ENCODE results near the gene SHCBP1L. TPM values are rescaled to one million over a fixed set of nuclear protein-coding genes. Genes with fewer than 3 reads are reported as not detected.

The SHCBP1L gene
- total RNA-seq (not detected), polyA plus RNA-seq (not detected)

DNA sequence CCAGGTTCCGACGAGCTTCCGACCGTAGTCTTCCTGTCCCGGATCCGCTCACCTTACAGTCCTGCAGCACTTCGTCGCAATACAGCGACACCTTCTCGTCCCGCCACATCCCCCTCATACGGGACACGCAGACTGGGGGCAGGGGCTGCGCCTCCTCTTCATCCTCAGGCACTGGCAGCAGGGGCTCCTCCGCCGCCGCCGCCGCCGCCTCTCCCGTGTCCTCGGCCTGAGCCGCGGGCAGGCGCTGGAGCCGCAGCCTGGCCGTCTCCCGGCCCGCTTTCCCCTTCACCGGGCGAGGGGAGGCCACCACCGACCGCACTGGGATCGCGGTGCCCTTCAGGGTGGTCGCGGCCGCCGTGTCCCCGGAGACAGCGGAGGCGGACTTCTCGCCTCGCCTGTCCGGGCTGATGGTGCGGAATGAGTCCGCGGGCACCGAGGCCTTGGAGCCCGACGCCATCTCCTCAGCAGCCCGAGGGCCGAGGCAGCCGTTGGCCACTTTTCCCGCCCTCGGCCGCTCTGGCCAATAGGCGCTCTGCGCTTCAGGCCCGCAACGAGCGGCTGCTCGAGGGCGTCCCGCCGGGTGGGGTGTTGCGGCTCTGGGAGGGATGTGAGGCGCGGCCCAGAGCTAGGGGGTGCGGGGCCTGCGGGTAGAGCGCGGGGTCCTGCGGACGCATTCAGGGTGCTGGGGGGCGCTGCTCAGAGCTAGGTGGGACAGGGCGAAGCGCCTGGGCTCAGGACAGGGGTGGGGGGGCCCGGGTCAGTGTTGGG is at the start of gene SHCBP1L:
SHCBP1L (minus strand) TSS at position 490 of the 768 bp plus-strand sequence; CDS start at position 457, 33 bp downstream.
- Mint-ChIP-seq H3K27me3 (peaks cover 28% of the 10 kb centered on the region), H3K4me3 (no peak within 1 kb of the TSS), H3K9me3 (peaks cover 0 to 1% (median 0%) of the 10 kb centered on the region in 7 donors), H3K36me3 (no peaks in the 10 kb centered on the region), H3K4me1 (peaks cover 0 to 2% (median 0%) of the 10 kb centered on the region in 4 donors), H3K27ac (no peak within 1 kb of the TSS)
- ATAC-seq (ENCODE audit: low read depth in 2 of 2), result no peak
- DNase-seq, result no peak
- Histone ChIP-seq H3K9me3 (ENCODE audit: control insufficient read depth in 2 of 2, low read length in 2 of 2) (peaks cover 0 to 3% of the 10 kb centered on the region in 2 experiments), H3K4me3 (ENCODE audit: low read depth, low read length) (no peak within 1 kb of the TSS), H3K4me1 (ENCODE audit: control insufficient read depth, insufficient read depth, low read length, poor library complexity, severe bottlenecking) (no peaks in the 10 kb centered on the region), H3K27ac (ENCODE audit: insufficient read depth, low read length, poor library complexity, severe bottlenecking) (no peak within 1 kb of the TSS), H3K27me3 (ENCODE audit: control insufficient read depth, insufficient read depth, low read length) (no peaks in the 10 kb centered on the region), H3K36me3 (ENCODE audit: control insufficient read depth, insufficient read depth, low read length) (no peaks in the 10 kb centered on the region)

DNA sequence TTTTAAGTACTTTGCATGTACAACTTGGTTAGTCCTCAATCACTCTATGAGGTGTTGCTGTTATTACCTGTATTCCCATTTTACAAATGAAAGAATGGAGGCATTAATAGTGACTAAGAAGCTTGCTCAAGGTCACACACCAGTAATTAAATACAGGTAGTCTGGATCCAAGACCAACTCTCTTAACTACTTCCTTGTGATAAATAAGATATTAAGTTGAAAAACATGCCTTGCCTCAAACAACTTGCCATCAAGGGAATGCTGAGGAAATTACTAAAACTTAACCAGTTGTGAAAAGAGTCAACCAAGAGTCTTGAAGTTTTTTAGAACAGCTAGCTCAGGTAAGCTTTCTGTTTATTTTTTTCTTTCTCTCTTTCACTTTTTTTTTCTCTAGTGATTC is 49.3 kb upstream of the SHCBP1L start:
- DNase-seq (no peak), ATAC-seq (ENCODE audit: low read depth in 2 of 2) (no peak)
- Histone ChIP-seq H3K36me3 (ENCODE audit: control insufficient read depth, insufficient read depth, low read length) (no peaks in the 10 kb centered on the region), H3K27me3 (ENCODE audit: control insufficient read depth, insufficient read depth, low read length) (no peaks in the 10 kb centered on the region), H3K9me3 (ENCODE audit: control insufficient read depth in 2 of 2, low read length in 2 of 2) (no peaks in the 10 kb centered on the region), H3K4me3 (ENCODE audit: low read depth, low read length) (no peak overlapping the region), H3K27ac (ENCODE audit: insufficient read depth, low read length, poor library complexity, severe bottlenecking) (no peak overlapping the region), H3K4me1 (ENCODE audit: control insufficient read depth, insufficient read depth, low read length, poor library complexity, severe bottlenecking) (no peaks in the 10 kb centered on the region)
- Mint-ChIP-seq H3K36me3 (no peaks in the 10 kb centered on the region), H3K27me3 (peaks cover 10% of the 10 kb centered on the region), H3K27ac (no peak overlapping the region), H3K9me3 (peaks cover 0 to 3% (median 0%) of the 10 kb centered on the region in 7 donors), H3K4me3 (no peak overlapping the region), H3K4me1 (no peaks in the 10 kb centered on the region)

DNA sequence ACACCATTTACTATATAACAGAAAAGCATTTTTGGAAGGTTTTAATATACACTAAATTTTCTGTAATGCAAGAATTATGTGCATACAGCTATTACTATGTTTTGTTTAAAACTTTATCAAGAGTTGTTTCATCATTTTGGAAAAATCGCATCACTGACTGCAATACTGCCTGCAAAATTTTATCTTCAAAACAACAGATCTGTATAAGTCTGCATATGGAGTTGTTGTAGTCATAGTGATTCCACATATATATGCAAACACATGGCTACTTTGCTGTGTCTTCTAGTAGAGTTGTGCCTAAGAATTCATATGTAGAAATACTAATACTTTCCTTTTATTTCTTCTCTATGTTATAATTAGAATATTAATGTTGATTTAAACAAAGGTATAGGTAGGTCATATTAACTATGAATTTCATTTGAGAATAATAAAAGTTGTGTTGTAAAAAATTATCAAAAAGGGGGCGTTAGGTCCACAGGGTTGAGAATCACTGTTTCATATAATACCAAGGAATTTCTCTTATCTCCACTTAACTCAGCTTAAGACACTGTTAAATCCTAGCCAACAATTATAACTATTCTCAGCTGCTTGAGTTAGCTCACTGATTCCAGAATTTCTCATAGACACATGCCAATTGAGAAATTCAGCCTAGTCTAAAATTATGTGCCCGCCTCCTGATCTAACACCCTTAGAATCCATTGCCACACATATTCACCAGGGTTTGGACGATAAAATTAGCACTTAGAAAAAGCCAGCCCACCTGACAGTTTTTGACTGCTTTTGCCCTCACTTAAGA is 47.4 kb upstream of the SHCBP1L start:
- peaks cover 10% of the 10 kb centered on the region for H3K27me3 Mint-ChIP-seq
- no peaks in the 10 kb centered on the region for H3K9me3 ChIP-seq (ENCODE audit: control insufficient read depth in 2 of 2, low read length in 2 of 2)

DNA sequence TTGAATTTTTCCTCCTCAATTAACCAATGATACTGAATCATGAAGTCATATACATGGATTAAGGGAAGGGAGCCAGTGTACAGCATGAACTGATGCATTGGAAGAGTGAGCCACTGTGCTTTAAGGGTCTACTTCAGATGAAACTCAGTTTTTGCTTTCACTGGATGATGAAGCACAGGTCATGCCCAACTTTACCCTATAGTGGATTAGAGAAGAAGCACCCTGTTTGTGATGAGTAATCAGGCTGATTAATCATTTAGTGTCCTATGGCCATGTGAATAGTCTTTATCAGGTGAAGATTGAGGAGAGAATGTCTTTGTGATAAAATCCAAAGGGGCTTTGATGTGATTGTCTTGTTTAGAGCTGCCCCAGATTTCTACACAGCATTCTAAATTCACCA is 45.5 kb upstream of the SHCBP1L start:
- no peaks in the 10 kb centered on the region for H3K4me1 ChIP-seq (ENCODE audit: control insufficient read depth, insufficient read depth, low read length, poor library complexity, severe bottlenecking)
- ATAC-seq (ENCODE audit: low read depth in 2 of 2) (no peak), DNase-seq (no peak)
- Mint-ChIP-seq H3K9me3 (peaks cover 0 to 1% (median 0%) of the 10 kb centered on the region in 7 donors), H3K4me1 (no peaks in the 10 kb centered on the region), H3K27me3 (peaks cover 5% of the 10 kb centered on the region), H3K4me3 (no peak overlapping the region), H3K36me3 (no peaks in the 10 kb centered on the region), H3K27ac (no peak overlapping the region)
- no peaks in the 10 kb centered on the region for H3K9me3 ChIP-seq (ENCODE audit: control insufficient read depth in 2 of 2, low read length in 2 of 2)
- no peaks in the 10 kb centered on the region for H3K36me3 ChIP-seq (ENCODE audit: control insufficient read depth, insufficient read depth, low read length)
- H3K27ac ChIP-seq (ENCODE audit: insufficient read depth, low read length, poor library complexity, severe bottlenecking), result no peak overlapping the region
- H3K4me3 ChIP-seq (ENCODE audit: low read depth, low read length), result no peak overlapping the region
- no peaks in the 10 kb centered on the region for H3K27me3 ChIP-seq (ENCODE audit: control insufficient read depth, insufficient read depth, low read length)

More for the DNA sequence above, 47.4 kb upstream of the SHCBP1L start:
- DNase-seq (no peak), ATAC-seq (ENCODE audit: low read depth in 2 of 2) (no peak)
- no peaks in the 10 kb centered on the region for H3K36me3 ChIP-seq (ENCODE audit: control insufficient read depth, insufficient read depth, low read length)
- Mint-ChIP-seq H3K27ac (no peak overlapping the region), H3K9me3 (peaks cover 0 to 2% (median 0%) of the 10 kb centered on the region in 7 donors), H3K36me3 (no peaks in the 10 kb centered on the region), H3K4me3 (no peak overlapping the region), H3K4me1 (no peaks in the 10 kb centered on the region)
- H3K27ac ChIP-seq (ENCODE audit: insufficient read depth, low read length, poor library complexity, severe bottlenecking), result no peak overlapping the region
- H3K4me1 ChIP-seq (ENCODE audit: control insufficient read depth, insufficient read depth, low read length, poor library complexity, severe bottlenecking), result no peaks in the 10 kb centered on the region
- H3K27me3 ChIP-seq (ENCODE audit: control insufficient read depth, insufficient read depth, low read length), result no peaks in the 10 kb centered on the region
- H3K4me3 ChIP-seq (ENCODE audit: low read depth, low read length), result no peak overlapping the region

DNA sequence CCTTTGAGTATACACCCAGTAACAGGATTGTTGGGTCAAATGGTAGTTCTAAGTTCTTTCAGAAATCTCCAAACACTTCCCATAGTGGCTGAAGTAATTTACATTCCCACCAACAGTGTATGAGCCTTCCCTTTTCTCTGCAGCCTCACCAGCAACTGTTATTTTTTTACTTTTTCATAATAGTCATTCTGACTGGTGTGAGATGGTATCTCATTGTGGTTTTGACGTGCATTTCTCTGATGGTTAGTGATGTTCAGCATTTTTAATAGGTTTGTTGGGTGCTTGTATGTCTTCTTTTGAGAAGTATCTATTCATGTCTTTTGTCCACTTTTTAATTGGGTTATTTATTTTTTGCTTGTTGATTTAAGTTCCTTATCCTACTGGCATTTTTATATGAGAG is 43.9 kb upstream of the SHCBP1L start:
- H3K27me3 Mint-ChIP-seq, result peaks cover 7% of the 10 kb centered on the region
- DNase-seq, result no peak
- Histone ChIP-seq H3K9me3 (ENCODE audit: control insufficient read depth in 2 of 2, low read length in 2 of 2) (no peaks in the 10 kb centered on the region), H3K27me3 (ENCODE audit: control insufficient read depth, insufficient read depth, low read length) (peaks cover 1% of the 10 kb centered on the region), H3K27ac (ENCODE audit: insufficient read depth, low read length, poor library complexity, severe bottlenecking) (no peak overlapping the region), H3K4me1 (ENCODE audit: control insufficient read depth, insufficient read depth, low read length, poor library complexity, severe bottlenecking) (no peaks in the 10 kb centered on the region), H3K36me3 (ENCODE audit: control insufficient read depth, insufficient read depth, low read length) (no peaks in the 10 kb centered on the region), H3K4me3 (ENCODE audit: low read depth, low read length) (no peak overlapping the region)
- H3K36me3 Mint-ChIP-seq, result no peaks in the 10 kb centered on the region
- no peak for ATAC-seq (ENCODE audit: low read depth in 2 of 2)
- no peak overlapping the region for H3K27ac Mint-ChIP-seq
- H3K9me3 Mint-ChIP-seq, result peaks cover 0 to 1% (median 0%) of the 10 kb centered on the region in 7 donors
- no peaks in the 10 kb centered on the region for H3K4me1 Mint-ChIP-seq
- no peak overlapping the region for H3K4me3 Mint-ChIP-seq

DNA sequence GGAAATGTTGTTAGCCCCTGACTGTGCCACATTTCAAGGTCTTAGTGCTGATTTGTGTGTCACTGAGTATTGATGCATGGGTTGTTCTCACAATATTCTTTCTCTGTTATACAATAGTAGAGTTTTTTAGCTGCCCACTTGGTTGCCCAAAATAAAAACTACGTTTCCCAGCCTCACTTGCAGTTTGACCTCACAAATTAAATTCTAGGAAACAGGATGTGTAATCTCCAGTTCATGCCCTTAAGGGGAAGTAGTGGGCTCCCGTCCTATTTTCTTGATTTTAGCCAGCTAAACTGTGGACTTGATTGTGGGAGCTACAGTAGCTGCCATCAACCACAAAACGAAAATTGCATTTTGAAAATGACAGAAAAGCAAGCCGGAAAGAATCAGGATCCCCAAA is 42.9 kb upstream of the SHCBP1L start:
- Mint-ChIP-seq H3K27me3 (peaks cover 13% of the 10 kb centered on the region), H3K4me3 (no peak overlapping the region), H3K9me3 (peaks cover 0 to 1% (median 0%) of the 10 kb centered on the region in 7 donors), H3K4me1 (no peaks in the 10 kb centered on the region), H3K27ac (no peak overlapping the region), H3K36me3 (no peaks in the 10 kb centered on the region)
- Histone ChIP-seq H3K36me3 (ENCODE audit: control insufficient read depth, insufficient read depth, low read length) (no peaks in the 10 kb centered on the region), H3K4me3 (ENCODE audit: low read depth, low read length) (no peak overlapping the region), H3K4me1 (ENCODE audit: control insufficient read depth, insufficient read depth, low read length, poor library complexity, severe bottlenecking) (no peaks in the 10 kb centered on the region), H3K27me3 (ENCODE audit: control insufficient read depth, insufficient read depth, low read length) (peaks cover 2% of the 10 kb centered on the region), H3K9me3 (ENCODE audit: control insufficient read depth in 2 of 2, low read length in 2 of 2) (no peaks in the 10 kb centered on the region), H3K27ac (ENCODE audit: insufficient read depth, low read length, poor library complexity, severe bottlenecking) (no peak overlapping the region)
- no peak for DNase-seq
- no peak for ATAC-seq (ENCODE audit: low read depth in 2 of 2)

DNA sequence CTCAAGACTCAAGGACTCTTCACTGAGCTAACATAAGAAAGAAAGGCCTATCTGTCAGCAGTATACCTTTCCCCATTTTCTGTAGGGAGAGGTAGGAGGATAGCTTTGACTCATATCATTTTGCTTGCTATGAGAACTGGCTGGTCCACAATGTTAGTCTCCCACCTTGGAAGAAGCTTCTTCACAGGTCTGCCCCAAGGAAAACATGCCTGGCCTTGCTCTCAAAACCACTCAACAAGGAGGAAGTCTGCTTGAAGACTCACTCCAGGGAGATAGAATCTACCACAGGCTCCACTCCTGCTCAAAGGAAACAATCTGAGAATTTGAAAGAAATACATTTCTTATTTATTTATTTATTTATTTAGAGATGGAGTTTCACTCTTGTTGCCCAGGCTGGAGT is 40.8 kb upstream of the SHCBP1L start:
- ATAC-seq (ENCODE audit: low read depth in 2 of 2) (no peak), DNase-seq (no peak)
- H3K27me3 Mint-ChIP-seq, result peaks cover 10% of the 10 kb centered on the region
- H3K4me3 Mint-ChIP-seq, result no peak overlapping the region
- no peaks in the 10 kb centered on the region for H3K36me3 Mint-ChIP-seq
- peaks cover 0 to 1% (median 0%) of the 10 kb centered on the region in 7 donors for H3K9me3 Mint-ChIP-seq
- no peaks in the 10 kb centered on the region for H3K4me1 Mint-ChIP-seq
- H3K9me3 ChIP-seq (ENCODE audit: control insufficient read depth in 2 of 2, low read length in 2 of 2), result no peaks in the 10 kb centered on the region
- H3K36me3 ChIP-seq (ENCODE audit: control insufficient read depth, insufficient read depth, low read length), result no peaks in the 10 kb centered on the region
- H3K4me1 ChIP-seq (ENCODE audit: control insufficient read depth, insufficient read depth, low read length, poor library complexity, severe bottlenecking), result no peaks in the 10 kb centered on the region
- peaks cover 4% of the 10 kb centered on the region for H3K27me3 ChIP-seq (ENCODE audit: control insufficient read depth, insufficient read depth, low read length)
- H3K4me3 ChIP-seq (ENCODE audit: low read depth, low read length), result no peak overlapping the region
- H3K27ac Mint-ChIP-seq, result no peak overlapping the region
- no peak overlapping the region for H3K27ac ChIP-seq (ENCODE audit: insufficient read depth, low read length, poor library complexity, severe bottlenecking)
